GM19452 (cell line): ENCODE measurements around the gene VAX1.
"Not testable (repeated sequence)": the region's sequence is repeated elsewhere in the genome, so short reads cannot be mapped to it uniquely, and the experiment has no call there.

Source experiments
- ATAC-seq: cut with Tn5 transposase; IDR thresholded peaks from one replicate; pipeline ENCODE4 v1.9.1; 2021; ENCODE audit not compliant: unreplicated experiment

The VAX1 gene

DNA sequence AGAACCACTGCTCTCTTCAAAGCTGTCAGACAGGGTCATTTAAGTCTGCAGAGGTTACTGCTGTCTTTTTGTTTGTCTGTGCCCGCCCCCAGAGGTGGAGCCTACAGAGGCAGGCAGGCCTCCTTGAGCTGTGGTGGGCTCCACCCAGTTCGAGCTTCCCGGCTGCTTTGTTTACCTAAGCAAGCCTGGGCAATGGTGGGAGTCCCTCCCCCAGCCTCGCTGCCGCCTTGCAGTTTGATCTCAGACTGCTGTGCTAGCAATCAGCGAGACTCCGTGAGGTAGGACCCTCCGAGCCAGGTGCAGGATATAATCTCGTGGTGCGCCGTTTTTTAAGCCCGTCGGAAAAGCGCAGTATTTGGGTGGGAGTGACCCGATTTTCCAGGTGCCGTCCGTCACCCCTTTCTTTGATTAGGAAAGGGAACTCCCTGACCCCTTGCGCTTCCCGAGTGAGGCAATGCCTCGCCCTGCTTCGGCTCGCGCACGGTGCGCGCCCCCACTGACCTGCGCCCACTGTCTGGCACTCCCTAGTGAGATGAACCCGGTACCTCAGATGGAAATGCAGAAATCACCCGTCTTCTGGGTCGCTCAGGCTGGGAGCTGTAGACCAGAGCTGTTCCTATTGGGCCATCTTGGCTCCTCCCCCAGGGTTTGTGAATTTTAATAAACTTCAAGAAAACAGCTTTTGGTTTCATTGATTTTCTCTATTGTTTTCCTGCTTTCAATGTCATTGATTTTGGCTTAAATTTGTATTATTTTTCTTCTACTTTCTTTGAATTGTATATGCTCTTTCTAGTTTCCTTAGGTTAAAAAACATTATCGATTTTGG lies 53.4 kb downstream of the VAX1 start:
- not testable (repeated sequence) for ATAC-seq
